Measurements from ENCODE around the gene CHST1.

Gene CHST1

DNA sequence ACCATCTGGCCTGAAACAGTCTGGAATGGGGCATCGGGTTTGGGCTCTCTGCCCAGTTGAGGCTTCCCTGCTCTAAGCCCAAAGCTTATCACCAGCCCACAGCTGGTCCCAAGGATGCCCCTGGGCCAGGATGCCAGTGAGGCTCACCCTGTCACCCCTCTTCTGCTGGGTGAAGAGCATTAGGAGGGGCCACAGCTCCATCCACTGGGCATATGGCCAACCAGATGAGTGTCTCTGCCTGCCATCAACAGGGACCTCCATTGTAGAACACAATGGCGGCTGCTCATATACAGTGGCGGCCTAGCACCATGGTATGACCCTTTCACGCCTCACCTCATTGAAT lies 5.6 kb downstream of the CHST1 start:
- FAIRE-seq: no peak

DNA sequence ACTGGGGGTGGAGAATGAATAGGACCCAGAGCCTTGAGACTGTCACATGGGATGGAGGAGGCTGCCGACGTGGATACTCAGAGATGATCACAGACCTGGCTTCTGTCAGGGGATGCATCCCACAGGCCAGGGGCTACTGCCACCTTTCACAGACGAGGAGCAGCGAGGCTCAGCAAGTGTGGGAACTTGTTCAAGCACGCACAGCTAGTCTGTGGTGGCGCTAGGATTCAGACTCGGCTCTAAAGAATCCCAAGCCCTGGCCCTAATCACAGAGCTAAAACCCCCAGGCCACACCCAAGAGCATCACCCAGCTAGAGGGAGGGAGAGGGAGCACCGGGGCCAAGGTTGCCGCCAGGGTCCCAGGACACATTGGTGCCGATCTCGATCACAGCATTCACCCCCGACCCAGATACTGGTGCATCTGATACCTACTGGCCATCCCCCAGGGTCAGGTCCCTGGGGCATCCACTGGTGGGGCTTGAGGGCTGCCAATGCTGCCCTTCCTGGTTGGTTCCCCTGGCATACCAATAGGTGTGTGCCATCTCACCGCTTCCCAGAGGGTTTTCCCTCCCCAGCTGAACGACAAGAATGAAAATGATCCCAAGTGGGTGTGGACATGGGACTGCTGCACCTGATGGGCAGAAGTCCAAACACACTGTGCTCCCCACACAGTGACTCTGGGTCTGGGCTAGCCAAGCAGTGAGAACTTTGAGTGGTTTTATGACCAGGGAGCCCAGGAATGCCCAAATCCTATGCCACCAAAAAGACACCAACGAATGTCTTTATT lies 6.2 kb downstream of the CHST1 start:
- no peak for FAIRE-seq

GRCh38 chr11:45658292-45658991 lies 7.0 kb downstream of the CHST1 start:
- no peak for FAIRE-seq

DNA sequence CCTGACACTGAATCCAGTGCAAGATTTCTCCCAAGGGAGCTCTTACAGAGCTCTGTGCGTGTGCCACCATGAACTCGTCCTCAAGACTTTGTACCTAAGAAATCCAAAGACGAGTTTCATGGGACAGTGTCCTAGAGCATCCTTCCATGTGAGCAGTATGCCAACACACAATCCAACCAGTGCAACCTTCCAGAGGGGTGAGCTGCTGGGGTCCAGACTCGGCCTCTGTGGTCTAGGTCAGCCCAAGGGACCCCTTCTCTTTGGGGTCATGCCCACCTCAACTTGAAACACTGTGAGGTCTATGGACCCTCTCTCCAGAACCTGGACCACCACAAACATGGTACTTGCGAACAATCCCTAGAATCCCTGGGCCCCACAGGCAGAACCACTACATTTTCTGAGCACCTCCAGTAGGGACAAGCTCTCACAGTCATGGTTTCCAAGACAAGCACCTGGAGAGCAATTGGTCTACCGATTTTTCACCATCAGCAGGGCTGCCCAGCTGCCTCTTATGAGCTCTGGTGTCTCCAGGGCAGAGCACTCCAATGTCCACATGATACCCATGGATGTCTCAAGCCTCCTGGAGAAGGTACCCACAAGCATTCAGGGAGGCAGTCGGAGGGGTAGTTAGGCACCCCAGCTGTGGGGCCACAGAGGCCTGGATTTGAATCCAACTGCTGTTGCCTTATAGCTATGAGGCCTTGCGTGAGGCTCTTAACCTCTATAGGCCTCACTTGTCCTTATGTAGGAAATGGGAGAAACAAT lies 7.7 kb downstream of the CHST1 start:
- FAIRE-seq: no peak

DNA sequence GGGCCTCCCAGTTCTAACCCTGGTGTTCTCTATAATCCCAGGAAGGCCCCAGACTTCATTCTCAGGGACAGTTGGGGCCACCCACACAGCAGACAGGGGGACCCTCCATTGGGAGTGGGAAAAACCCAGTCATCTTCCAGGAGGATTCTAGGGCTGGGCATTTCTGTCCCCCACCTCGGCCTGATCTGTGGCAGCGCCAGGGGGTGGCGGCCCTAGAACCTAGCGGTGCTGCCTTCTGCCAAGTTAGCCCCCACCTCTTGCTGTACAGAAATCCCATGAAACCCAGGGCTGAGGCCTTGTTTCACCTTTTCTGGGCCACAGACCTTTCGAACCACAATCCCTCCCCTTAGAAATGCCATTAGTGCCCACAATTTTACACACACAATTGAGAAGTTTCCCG lies 9.6 kb downstream of the CHST1 start:
- FAIRE-seq: no peak

- no peak for FAIRE-seq
Observed at GRCh38 chr11:45655347-45655756, 10.1 kb downstream of the CHST1 start.

DNA sequence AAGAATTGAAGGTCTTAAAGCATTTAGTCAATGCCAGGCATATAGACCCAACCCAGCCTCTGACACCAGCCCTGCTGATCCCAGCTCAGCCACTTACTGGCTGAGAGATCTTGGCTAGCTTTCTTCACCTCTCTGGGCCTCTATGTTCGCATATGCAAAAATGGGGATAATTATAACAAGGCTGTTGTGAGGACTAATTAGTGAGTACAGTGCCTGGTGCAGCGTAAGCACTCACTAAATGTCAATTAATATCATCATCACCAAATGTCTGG lies 10.5 kb downstream of the CHST1 start:
- FAIRE-seq: no peak

GRCh38 chr11:45654231-45655011 lies 11.0 kb downstream of the CHST1 start:
- FAIRE-seq: no peak

GRCh38 chr11:45653277-45653676 lies 12.1 kb downstream of the CHST1 start:
- FAIRE-seq: no peak

GRCh38 chr11:45652781-45653180 lies 12.6 kb downstream of the CHST1 start:
- no peak for FAIRE-seq

DNA sequence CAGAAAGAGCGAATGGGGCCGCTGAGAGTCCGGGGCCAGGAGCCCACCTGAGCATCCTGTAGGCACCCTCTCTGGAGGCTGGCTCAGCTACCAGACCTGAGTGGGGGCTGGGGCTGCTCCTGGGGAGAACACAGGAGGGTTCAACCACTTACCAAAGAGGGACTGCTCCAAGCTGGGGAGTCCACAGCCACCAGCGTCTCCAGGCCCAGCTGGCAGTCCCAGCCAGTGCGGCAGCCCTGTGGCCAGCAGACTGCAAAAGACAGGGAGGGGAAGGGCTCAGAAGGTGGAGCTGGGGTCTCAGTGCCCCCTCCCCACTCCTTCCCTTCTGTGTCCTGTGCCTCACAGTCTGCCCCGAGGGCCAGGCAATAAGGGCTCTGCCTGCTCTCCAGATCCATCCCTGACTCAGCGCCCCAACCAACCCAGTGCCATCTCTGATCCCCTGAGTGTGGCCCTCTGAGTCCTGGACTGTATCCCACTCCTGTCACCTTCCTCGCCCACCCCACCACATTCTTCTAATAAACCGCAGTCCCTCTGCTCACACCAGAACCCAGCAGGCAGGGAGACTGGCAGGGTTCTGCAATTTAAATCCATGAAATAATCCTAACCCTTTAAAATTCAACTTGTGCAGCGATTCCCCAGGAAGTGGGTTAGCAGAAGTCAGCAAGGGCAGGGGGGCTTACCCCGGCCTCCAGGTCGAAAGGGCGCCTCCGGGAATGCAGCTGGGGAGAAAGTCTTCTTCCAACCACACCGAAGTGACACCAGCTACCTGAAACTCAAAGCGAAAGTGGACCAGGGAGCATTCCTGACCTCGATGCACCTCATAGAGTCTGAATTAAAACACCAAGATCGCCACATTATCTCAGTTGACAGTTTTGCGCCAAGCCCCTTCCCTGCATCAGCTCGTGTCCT lies 13.3 kb downstream of the CHST1 start:
- no peak for FAIRE-seq

- FAIRE-seq: no peak
Observed at GRCh38 chr11:45651156-45651555, 14.3 kb downstream of the CHST1 start.

DNA sequence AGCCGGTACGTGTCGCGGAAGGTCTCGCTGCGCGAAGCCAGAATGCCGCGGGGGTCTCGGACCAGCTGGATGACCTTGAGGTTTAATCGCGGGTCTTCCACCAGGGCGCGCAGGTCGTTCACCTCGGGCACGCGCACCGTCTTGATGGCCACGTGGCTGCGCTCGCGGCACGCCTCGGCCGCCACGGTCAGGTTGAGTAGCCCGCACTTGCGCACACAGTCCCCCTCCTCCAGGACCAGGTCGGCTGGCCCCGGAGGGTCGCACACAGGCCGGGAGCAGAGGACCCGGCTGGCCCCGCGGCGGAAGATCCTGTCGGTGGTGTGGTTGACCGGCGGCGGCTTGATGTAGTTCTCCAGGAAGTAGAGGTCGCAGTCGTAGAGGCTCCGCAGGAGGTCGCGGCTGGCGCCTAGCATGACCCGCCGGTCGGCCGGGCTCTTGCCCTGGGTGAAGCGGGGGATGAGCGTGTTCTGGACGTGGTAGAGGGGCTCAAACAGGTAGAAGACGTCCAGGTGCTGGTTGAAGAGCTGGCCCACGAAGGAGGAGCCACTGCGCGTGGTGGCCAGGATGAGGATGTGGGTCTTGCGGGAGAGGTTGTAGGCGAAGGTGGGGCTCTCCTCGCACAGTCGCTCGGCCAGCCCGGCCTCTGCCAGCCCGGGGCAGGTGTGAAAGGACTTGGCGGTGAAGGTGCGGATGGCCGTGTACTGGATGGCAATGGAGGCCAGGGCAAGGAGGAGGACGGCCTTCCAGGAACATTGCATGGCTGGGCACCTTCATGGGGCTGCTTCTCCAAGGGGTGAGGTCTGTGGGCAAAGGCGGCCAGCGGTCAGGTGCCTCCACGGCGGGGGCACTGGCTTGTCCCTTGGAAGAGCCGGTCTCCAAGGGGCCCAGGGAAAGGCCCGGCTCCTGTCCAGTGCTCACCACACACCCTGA lies 15.0 kb downstream of the CHST1 start:
- FAIRE-seq: no peak

DNA sequence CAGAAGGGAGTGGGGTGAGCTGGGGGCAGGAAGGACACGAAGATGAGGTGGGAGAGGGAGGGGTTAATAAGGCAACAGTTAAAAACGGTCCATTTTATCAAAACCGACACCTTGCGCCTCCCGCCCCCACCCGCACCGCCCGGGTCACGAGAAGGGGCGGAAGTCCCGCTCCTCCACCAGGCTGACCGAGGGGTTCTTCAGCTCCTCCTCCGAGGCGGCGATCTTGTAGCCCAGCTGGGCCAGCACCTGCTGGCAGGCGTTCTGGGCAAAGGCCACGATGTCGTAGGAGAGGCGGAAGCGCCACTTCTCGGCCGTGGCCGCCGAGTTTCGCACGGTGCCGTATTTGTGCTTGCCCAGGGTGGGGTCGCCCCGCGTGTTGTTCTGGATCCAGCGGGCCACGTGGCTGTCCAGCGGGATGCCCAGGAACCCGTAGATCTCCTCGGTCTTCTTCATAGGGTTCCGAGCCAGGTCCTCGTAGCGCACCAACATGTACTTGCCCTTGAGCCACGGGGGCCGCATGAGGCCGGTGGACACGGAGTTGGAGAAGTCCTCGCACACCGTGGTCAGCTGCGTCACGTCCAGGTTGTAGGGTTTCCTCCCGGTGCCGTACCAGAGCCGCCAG lies 15.8 kb downstream of the CHST1 start:
- FAIRE-seq: no peak

DNA sequence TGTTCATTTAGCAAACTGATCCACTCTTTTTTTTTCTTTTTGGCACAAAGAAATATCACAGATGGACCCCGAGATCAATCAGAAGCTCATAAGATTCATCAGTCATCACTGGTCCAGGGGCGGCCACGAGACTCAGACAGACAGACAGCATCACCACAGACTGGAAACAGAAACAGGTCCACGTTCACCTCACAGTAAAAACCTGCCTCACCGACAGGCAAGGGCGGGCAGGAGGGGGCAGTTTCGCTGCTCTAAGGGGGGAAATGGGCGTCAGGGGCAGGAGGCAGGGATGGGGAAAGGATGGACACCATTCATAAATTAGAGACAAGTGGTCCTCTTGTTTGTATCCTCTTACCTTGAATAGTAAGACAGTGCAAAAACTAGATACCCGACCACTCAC lies 16.5 kb downstream of the CHST1 start:
- FAIRE-seq: no peak

- no peak for FAIRE-seq
Observed at GRCh38 chr11:45647786-45648185, 17.6 kb downstream of the CHST1 start.

GRCh38 chr11:45647329-45647728 lies 18.1 kb downstream of the CHST1 start:
- FAIRE-seq: no peak

- FAIRE-seq: no peak
Observed at GRCh38 chr11:45646275-45646927, 19.0 kb downstream of the CHST1 start.

GRCh38 chr11:45644981-45645889 lies 20.2 kb downstream of the CHST1 start:
- no peak for FAIRE-seq
